Fibroblast of skin of abdomen (primary cell): ENCODE results near the gene ROR2.
"Not testable (repeated sequence)": the region's sequence is repeated elsewhere in the genome, so short reads cannot be mapped to it uniquely, and the experiment has no call there.

ENCODE experiments used
- DNase-seq: peaks from one replicate; pipeline ENCODE4 v3.0.0-alpha.2; 2013

ROR2 gene

DNA sequence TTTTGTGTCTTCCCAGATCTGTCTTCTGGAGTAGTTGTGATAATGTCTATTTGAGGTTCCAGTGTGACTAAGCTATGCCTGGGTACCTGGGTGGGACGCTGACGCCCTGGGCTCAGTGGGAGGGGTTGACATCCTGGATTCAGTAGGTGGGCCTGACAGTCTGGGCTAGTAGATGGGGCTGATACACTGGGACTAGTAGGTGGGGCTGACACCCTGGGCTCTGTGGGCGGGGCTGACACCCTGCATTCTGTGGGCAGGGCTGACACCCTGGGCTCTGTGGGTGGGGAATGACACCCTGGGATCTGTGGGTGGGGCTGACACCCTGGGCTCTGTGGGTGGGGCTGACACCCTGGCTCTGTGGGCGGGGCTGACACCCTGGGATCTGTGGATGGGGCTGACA lies 153.5 kb downstream of the ROR2 start:
- not testable (repeated sequence) for DNase-seq

DNA sequence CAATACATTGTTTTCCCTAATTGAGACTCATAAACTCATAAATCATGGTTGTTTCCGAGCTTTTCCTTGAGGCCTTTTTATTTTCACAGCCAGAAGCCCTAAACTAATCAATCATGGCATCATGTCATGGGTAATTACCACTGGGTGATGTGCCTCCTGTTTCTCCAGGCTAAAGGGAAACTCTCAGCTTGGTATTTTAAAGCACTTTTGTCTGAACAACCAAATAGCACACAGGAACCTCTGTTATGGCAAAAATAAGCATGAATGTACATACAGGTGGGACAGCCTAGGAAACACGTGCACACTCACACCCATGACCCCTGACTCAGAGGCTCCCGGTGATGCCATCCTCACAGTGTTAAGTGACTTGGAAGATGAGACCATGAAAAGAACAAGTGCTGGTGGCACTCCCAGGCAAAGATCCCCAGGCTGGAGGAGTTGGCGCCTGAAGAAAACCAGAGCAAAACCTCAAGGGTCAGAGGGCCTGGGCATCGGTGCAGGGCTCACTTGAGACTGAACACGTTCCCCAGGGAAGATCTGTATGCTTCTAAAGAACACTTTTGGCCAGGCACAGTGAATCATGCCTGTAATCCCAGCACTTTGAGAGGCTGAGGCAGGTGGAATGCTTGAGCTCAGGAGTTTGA lies 154.3 kb downstream of the ROR2 start:
- no peak for DNase-seq

DNA sequence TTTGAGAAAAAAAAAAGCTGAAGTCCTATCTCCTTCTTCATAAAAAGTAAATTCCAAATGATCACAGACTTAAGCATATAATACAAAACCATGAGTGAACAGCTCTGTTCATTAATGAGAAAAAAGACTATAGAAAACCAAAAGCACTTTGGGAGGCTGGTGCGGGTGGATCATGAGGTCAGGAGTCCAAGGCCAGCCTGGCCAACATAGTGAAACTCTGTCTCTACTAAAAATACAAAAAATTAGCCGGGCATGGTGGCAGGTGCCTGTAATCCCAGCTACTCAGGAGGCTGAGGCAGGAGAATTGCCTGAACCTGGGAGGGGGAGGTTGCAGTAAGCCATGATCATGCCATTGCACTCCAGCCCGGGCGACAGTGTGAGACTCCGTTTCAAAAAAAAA lies 156.7 kb downstream of the ROR2 start:
- DNase-seq: not testable (repeated sequence)

DNA sequence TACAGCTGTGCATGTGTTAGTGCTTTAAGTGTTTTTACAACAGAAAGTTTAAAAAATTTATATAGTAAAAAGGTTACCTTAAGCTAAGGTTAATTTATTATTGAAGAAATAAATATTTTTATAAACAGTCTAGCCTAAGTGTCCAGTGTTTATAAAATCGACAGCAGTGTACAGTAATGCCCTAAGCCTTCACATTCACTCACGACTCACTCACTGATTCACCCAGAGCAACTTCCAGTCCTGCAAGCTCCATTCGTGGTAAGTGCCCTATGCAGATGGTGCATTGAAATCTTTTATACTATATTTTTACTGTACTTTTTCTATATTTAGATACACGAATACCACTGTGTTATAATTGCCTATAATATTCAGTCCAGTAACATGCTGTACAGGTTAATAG lies 159.1 kb downstream of the ROR2 start:
- DNase-seq: peak; percentile 60

DNA sequence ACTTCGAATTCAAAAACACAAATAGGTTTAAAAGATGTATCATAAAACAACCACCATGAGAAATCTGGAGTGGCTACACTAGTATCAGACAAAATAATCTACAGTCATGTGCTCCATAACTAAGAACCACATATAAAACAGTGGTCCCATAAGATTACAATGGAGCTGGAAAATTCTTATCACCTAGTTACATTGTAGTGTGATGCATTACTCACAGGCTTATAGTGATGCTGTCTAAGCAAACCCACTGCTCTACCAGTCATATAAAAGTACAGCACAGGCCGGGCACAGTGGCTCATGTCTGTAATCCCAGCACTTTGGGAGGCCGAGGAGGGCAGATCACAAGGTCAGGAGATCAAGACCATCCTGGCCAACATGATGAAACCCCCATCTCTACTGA lies 160.1 kb downstream of the ROR2 start:
- no peak for DNase-seq

DNA sequence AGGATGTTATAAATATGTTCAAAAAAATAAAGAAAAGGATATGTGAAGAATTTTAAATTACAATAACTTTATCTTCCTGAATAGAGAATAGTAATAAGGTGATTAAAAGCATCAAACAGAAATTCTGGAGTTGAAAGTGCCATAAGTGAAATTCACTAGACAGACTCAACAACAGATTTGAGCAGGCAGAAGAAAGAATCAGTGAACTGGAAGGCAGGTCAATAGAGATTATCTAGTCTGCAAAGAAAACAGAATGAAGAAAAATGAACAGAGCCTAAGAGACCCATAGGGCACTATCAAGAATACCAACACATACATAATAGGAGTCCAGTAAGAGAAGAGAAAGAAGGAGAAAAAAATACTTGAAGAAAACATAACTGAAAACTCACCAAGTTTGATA lies 162.1 kb downstream of the ROR2 start:
- DNase-seq: no peak

DNA sequence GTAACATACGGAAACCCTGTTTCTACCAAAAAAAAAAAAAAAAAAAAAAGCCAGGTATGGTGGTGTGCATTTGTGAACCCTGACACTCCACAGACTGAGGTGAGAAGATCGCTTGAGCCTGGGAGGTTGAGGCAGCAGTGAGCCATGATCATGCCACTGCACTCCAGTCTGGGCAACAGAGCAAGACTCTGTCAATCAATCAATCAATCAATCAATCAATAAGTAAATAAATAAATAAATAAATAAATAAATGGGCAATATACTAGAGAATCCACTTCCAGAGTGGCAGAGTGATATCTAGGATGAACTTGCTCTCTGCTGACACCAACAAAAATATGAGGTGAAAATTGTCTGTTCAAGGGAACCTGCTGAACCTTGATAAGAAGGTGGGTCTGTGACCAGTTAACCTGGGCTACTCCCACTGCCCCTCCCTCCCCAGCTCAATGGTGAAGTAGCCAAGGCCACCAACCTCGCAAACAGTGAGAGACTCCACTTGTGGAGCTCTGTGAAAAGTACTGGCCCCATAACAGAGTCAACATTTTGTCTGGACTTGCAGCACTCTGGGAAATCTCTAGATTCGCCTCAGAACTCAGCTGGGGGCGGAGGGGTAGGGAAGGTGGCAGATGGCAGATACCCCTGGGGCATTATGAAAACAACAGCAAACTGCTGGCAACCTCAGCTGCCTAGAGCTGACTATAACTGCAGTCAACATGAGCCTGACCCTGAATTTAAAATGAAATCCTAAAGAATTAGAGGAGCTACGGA lies 163.7 kb downstream of the ROR2 start:
- no peak for DNase-seq

DNA sequence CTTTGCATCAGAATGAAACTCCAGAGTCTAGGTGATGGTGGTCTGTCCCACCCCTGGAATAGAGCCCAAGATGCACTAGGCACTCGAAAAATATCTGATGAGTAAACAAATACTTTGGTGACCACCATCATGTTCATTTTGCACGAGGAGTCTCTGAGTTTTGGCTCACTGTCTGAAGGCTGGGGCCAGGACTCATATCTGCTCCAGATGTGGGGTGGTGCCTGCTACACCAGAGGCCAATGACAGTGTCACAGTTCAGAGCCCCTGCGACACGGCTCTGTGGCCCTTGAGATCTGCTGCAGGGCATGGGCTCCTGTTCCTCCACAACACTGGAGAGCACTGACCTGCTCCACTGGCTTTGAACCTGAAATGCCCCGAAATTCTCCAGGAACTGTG lies 164.6 kb downstream of the ROR2 start:
- DNase-seq: peak; percentile 36

DNA sequence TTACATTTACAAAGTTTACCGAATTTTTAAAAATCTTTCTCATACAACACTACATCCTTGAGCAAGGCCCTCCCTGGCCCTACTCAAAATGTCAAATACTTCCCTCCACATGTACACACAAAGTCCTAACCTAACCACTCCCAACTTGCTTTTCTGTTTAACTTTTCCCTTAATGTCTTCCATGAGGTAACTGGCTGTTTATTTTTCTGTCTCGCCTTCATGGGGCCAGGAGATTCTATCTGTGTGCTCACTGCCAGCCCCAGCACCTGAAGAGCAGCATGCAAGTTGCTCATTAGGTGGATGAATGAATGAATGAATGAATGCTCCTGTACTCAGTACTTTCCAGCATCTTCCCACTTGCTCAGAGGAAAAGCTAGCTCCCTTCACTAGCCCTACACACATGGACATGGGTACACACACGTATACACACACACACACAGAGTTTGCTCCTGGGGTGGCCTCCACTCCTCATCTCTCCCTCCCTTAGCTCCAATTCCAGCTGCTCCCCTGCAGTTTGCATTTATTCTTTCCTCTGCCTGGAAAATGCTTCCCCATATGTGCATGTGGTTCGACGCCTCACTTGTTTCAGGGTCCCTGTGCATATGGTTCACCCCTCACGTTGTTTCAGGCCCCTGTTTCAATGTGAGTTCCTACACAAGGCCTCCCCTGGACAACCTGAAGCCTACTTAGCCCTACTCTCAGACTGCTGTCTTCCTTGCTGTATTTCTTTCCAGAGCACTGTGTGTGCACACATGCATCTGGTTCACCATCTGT lies 165.2 kb downstream of the ROR2 start:
- DNase-seq: no peak

DNA sequence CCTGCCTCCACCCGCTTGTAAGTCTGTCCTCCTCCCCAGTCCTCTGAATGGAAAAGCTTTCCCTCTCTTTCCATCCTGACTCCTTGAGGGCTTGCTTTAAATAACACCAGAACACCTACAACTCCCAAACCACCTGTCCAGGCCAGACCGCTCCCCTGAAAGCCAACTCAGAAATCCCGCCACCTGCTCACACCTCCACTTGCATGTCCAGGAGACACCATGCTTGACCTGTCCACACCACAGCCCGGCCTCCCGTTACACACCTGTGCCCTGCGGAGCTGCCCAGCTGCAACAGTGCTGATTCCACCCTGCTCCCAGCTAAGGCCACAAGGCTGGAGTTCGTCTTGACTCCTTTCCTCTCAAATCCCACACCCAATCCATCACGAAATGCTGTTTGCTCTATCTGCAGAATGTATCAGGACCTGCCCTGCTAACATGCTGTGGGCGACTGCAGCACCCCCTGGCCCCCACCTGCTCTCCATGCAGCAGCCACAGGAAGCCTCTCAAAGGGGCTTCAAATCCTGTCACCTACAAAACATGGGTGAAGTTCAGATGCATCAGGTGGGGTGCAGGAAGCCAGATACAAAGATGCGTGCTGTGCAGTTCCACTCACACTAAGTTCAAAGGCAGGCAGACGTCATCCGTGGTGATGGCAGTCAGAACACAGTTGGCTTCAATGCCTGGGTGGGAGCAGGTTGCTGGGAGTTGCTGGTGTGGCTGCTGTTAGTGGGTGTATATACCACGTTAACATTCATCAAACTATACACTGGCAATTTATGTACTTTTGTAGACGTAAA lies 166.0 kb downstream of the ROR2 start:
- no peak for DNase-seq

DNA sequence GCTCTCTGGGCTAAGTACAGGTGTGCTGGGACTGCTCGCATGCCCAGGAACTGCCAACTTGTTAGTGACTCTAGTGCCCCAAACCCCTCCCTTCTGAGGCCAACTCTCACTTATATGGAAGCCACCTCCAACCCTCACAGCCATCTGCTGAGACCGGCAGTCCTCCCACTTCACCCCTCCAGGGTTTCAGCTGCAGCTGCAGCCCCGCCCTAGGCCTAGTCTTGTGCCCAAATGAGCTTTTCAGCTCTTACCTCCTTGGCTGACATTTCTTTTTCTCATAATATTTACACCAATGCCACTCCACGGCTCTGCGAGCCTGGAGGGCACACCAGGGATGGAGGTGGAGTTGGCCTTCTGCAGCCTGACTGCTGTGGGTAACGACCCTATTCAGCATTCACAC lies 166.6 kb downstream of the ROR2 start:
- DNase-seq: no peak

DNA sequence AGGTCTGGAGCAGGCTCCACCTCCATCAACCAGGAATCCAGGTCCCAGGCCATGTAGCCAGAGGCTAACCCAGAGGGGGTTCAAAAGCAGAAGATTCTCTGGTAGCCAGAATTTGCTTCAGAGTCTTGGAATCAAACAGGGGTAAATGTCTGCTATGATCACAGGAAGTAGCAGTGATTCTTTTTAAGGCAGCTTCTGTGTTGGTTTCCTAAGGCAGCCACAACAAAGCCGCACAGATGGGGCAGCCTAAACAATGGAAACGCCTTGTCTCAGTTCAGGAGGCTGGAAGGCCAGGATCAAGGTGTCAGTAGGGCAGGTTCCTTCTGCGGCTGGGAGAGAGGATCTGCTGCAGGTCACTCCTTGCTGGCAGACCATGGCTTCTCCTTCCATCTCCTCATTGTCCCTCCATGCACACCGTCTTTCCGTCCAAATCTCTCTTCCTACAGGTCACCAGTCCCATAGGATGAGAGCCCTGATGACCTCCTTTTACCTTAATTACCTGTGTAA lies 167.3 kb downstream of the ROR2 start:
- DNase-seq: no peak

DNA sequence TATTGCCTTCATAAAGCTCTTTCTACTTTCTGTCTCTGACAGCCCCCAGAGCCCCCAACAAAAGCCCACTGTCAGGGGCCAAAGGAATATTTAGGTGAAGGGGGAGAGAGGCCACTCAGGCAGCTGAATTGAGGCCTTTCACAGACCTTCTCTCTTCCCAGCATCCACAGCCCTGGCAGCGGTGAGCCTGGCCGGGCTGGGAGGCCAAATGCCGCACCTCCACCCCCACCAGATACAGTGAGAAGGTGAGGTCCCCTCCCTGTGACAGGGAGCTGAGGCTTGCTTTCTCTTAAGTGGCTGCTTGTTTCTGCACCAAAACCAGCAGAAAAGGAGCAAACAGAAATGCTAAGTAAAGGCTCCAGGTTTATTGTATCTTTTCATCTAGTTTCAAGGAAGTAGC lies 168.1 kb downstream of the ROR2 start:
- no peak for DNase-seq

DNA sequence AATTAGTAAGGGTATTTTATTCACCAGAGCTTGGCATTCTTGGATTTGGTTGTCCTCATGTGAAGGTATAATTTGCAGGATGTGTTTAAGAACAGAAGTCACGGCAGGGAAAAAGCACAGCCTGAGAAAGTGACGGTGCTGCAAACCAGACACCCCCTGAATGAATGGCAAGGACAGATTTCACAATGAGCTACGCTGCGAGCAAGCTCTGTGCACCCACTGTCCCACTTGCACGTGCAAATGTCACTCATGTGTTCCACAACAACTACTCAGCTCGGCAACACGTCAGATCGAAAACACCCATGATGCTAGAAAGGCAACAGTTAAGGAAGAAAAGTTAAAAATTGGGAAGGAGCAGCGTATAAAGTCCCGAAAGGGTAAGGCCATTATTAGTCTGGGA lies 168.9 kb downstream of the ROR2 start:
- DNase-seq: no peak

DNA sequence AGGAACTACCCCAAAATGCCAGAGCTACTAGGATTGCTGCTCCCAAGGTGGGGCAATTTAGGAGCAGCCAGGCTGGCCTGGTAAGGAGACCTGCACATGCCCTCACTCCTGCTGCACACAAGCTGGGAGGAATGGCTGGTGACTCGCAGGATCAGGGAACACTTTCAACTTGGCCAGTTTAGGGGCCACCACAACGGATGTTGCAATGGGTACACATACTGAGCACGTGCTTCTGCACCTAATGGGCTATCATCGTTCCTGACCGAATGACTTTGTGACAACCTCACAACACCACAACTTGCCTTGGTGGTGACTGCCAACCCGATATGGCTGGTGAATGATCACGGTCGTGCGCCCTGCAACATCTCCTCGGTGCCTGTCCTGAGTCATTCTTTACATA lies 172.0 kb downstream of the ROR2 start:
- DNase-seq: peak; percentile 51

DNA sequence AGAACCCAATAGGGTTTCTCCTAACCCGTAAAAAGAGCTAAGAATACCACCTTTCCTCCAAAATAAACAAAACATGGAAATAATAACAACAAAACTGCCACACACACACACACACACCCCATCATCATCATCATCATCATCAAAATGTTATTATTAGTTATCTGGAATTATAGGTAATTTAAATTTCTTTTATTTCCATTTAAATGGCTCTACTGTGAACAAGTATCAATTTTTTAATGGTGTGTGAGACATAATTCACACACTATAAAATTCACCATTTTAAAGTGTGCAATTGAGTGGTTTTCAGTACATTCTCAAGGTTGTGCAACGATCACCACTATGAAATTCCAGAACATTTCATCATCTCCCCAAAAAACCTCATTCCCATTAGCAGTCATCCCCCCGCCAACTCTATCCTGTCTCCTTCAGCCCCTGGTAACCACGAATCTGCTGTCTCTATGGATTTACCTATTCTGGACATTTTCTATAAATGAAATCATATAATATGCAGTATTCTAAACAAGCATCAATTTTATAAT lies 172.7 kb downstream of the ROR2 start:
- DNase-seq: peak; percentile 90

DNA sequence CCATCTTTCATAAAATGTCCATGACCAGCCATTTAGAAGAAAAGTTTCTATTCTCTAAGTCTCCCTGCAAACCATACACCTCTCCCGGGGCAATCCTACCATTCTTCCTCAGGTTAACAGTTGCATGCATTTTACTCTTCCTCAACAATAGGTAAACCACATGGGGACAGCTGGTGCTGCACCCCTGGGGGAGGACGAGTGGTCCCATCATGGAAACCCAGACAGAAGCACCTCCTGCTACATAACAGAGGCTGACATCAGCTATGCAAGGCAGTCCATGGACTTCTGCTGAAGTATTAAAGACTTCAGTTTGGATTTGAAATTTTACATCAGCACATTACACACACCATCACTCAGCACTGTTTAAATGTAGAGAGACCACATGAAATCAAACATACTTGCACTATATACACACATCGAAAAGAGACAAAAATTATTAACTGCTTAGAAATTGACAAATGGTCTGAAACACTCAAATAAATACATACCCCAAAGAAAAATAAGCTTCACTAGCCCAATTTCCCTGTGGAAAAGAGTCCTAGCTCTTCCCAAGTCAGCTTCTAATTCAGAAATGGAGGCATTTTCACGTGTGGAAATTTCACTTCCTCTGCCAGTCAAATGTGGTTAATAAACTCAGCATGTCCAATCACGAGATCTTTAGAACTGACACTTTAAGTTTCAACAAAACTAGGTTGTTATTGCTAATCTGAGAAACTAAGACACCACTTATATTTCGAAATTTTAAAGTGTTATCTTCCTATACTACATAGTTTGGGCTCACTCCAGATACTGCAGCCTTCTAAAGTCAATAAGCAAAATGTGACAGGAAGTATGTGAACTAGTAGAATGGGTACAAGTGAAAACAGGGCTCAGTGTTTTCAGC lies 173.4 kb downstream of the ROR2 start:
- DNase-seq: peak; percentile 55

DNA sequence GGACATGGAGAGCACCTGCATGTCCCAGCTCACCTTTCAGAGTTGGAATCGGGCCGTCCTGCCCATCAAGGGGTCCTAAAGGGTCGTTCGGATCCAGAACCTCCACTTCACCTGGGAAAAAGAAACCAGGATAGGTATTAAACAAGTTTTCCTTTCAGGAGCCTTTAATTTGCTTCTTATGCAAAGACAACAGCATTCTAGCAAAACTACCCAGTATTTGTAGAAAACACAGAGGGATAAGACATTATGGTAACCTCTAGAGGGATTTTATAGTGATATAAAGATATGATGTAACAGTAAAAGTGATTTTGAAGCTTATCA lies 174.4 kb downstream of the ROR2 start:
- DNase-seq: no peak

DNA sequence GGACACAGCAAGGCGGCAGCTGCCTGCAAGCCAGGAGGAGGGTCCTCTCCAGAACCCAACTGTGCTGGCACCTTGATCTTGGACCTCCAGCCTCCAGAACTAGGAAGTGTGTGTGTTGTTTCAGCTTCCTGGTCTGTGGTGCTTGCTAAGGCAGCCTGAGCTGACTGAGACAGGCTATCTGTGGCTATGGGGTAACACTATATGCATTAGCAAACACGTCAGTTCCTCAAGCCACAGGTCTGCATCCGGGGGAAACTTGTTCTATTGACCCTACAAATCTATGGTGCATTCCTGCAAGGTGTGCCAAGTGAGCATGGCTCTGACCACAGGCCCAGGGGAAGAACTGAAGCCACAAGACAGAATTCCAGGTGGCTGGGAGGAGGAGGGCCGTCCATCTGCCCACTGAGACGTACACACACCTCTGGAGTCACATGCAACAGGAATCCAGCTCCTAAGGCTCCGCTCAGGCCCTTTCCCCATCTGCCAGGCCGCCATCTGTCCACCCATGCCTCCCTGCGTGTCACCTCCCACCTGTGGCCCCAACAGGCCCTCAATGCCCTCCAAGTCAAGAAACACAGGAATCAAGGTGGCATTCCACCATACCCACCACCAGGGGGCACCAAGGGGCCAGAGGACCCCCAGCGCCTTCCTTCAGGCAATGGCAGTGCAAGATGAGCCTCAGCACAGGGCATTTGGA lies 174.9 kb downstream of the ROR2 start:
- peak; percentile 57 for DNase-seq

DNA sequence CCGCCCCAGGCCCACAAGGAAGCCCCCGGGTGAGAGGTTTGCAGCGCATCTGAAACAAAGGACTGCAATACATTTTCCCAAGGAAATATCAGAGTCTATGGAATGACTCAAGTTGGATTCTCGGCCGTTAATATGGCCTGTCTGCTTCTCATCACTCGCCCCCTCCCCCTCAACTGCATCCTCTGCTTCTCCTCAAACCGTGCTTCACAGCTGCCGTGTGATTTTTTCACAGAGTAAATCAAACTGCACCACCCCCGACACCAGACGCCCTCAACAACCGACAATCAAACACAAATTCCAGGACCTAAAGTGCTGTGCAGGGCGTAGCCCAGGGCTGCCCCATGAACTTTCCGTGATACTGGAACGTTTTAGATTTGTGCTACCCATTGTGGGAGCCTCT lies 176.9 kb downstream of the ROR2 start:
- DNase-seq: peak; percentile 79

DNA sequence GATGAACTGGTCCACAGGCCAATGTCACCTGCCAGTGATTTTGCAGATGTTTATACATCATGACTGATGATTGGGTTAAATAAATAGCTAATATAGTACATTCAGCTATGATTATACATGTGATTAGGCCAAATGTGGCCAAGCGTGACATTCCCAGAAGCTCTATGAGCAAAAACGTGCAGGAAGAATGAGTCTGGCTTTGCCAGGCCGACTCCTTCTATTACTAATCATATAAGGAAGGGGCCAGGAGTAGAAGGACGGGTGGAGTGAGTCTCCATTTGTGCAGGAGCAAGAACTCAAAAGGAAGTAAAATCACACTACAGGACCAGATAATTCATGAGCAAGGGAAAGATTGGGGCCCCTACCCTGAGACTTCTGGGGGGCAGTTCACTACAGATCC lies 178.2 kb downstream of the ROR2 start:
- peak; percentile 48 for DNase-seq
